Myocyte (in vitro differentiated cells): ENCODE data around the gene MNS1. TPM values are rescaled to one million over a fixed set of nuclear protein-coding genes. Genes with fewer than 3 reads are reported as not detected.
"Not testable (repeated sequence)": the region's sequence is repeated elsewhere in the genome, so short reads cannot be mapped to it uniquely, and the experiment has no call there.

Experiments
- DNase-seq: peaks from one replicate; pipeline ENCODE4 v3.0.0-alpha.2; 2012; ENCODE audit warnings: low read depth
- polyA plus RNA-seq: library from polyadenylated mRNA; unstranded; fragments of >200 nt; gene quantifications from one replicate; pipeline ENCODE4 v1.2.1, GENCODE V29; 2012; ENCODE audit warnings: missing spikeins
- total RNA-seq: library from RNA; depleted of rRNA; stranded (reverse); fragments of >200 nt; gene quantifications from 2 replicates; pipeline ENCODE4 v1.2.3, GENCODE V29; 2014

Gene MNS1
- total RNA-seq, result 2.4 and 2.5 TPM in 2 replicates
- polyA plus RNA-seq, result 1.6 TPM

- peak; percentile 98 for DNase-seq
These were observed at the start of gene MNS1 for GRCh38 chr15:56464893-56465520. Gene MNS1, minus strand, starts transcription at chr15:56465137. Its CDS starts 165 bp downstream, at chr15:56464972.

GRCh38 chr15:56496635-56497034 is 31.7 kb upstream of the MNS1 start:
- peak; percentile 78 for DNase-seq

- no peak for DNase-seq
These were observed 30.6 kb upstream of the MNS1 start for GRCh38 chr15:56495533-56495932.

GRCh38 chr15:56495053-56495452 is 30.1 kb upstream of the MNS1 start:
- DNase-seq, result no peak

GRCh38 chr15:56492791-56493555 is 28.0 kb upstream of the MNS1 start:
- no peak for DNase-seq

- DNase-seq, result no peak
These were observed 27.3 kb upstream of the MNS1 start for GRCh38 chr15:56492236-56492635.

GRCh38 chr15:56491110-56491722 is 26.3 kb upstream of the MNS1 start:
- peak; percentile 83 for DNase-seq

GRCh38 chr15:56490461-56490860 is 25.5 kb upstream of the MNS1 start:
- no peak for DNase-seq

- DNase-seq, result not testable (repeated sequence)
These were observed 21.3 kb upstream of the MNS1 start for GRCh38 chr15:56486206-56486605.

- DNase-seq, result not testable (repeated sequence)
These were observed 20.5 kb upstream of the MNS1 start for GRCh38 chr15:56485426-56485825.

GRCh38 chr15:56484287-56484686 is 19.4 kb upstream of the MNS1 start:
- no peak for DNase-seq

GRCh38 chr15:56475351-56475750 is 10.4 kb upstream of the MNS1 start:
- DNase-seq, result no peak

GRCh38 chr15:56473017-56473416 is 8.1 kb upstream of the MNS1 start:
- DNase-seq, result no peak

- no peak for DNase-seq
These were observed 7.3 kb upstream of the MNS1 start for GRCh38 chr15:56472278-56472677.

GRCh38 chr15:56471440-56472069 is 6.6 kb upstream of the MNS1 start:
- no peak for DNase-seq

- DNase-seq, result no peak
These were observed 4.5 kb upstream of the MNS1 start for GRCh38 chr15:56469483-56469882.

- DNase-seq, result no peak
These were observed 3.5 kb upstream of the MNS1 start for GRCh38 chr15:56468401-56468800.

GRCh38 chr15:56467616-56468015 is 2.7 kb upstream of the MNS1 start:
- DNase-seq, result no peak

GRCh38 chr15:56460947-56461346 is 4.0 kb downstream of the MNS1 start:
- no peak for DNase-seq

GRCh38 chr15:56460071-56460470 is 4.9 kb downstream of the MNS1 start:
- DNase-seq, result no peak

- no peak for DNase-seq
These were observed 5.8 kb downstream of the MNS1 start for GRCh38 chr15:56459096-56459495.

- DNase-seq, result no peak
These were observed 8.7 kb downstream of the MNS1 start for GRCh38 chr15:56456229-56456628.
